GM23338 (cell line): ENCODE measurements around the gene OTULINL. TPM values are rescaled to one million over a fixed set of nuclear protein-coding genes. Genes with fewer than 3 reads are reported as not detected.
A peak's percentile ranks its signal among the peaks of the same experiment; 100 is the strongest.

Experiments used
- ATAC-seq: fragments of 200-7000 bp; cut with Tn5 transposase; 3 replicates; pipeline ENCODE4 v1.9.1; 2020
- DNase-seq: peaks from one replicate; pipeline ENCODE4 v3.0.0-alpha.2; 2015; ENCODE audit warnings: low spot score
- H2AFZ ChIP-seq: fragments of 200-600 bp; sonication (generic); 2 replicates; pipeline ENCODE4 v1.8.0; 2016; ENCODE audit warnings: antibody characterized with exemption, mild to moderate bottlenecking, moderate library complexity
- H3F3A ChIP-seq: fragments of 200-600 bp; sonication (generic); replicated peaks from 2 replicates; pipeline ENCODE4 v1.8.0; 2017; ENCODE audit warnings: antibody characterized with exemption, mixed run types, low read depth
- H3K27ac ChIP-seq: fragments of 200-600 bp; sonication (generic); 2 replicates; pipeline ENCODE4 v1.6.1; 2016; ENCODE audit warnings: low read depth
- H3K27me3 ChIP-seq: fragments of 200-600 bp; sonication (generic); 2 replicates; pipeline ENCODE4 v1.8.0; 2016; ENCODE audit warnings: mild to moderate bottlenecking, mixed run types, moderate library complexity; ENCODE audit not compliant: insufficient read depth
- H3K36me3 ChIP-seq: fragments of 200-600 bp; sonication (generic); 2 replicates; pipeline ENCODE4 v1.8.0; 2016; ENCODE audit warnings: mild to moderate bottlenecking; ENCODE audit not compliant: insufficient read depth
- H3K4me1 ChIP-seq: fragments of 200-600 bp; sonication (generic); 2 replicates; pipeline ENCODE4 v1.8.0; 2016; ENCODE audit warnings: mild to moderate bottlenecking, moderate library complexity; ENCODE audit not compliant: insufficient read depth
- H3K4me2 ChIP-seq: fragments of 200-600 bp; sonication (generic); 2 replicates; pipeline ENCODE4 v1.7.1; 2017; ENCODE audit warnings: mixed run types
- H3K4me3 ChIP-seq: fragments of 200-600 bp; sonication (generic); 2 replicates; pipeline ENCODE4 v1.6.1; 2016; ENCODE audit warnings: mixed run types
- H3K79me2 ChIP-seq: fragments of 200-600 bp; sonication (generic); replicated peaks from 2 replicates; pipeline ENCODE4 v1.8.0; 2017; ENCODE audit warnings: mild to moderate bottlenecking; ENCODE audit not compliant: insufficient read depth
- H3K9me2 ChIP-seq: fragments of 200-600 bp; sonication (generic); 2 replicates; pipeline ENCODE4 v1.8.0; 2017; ENCODE audit not compliant: insufficient read depth
- H4K20me1 ChIP-seq: fragments of 200-600 bp; sonication (generic); replicated peaks from 2 replicates; pipeline ENCODE4 v1.8.0; 2017; ENCODE audit warnings: mild to moderate bottlenecking; ENCODE audit not compliant: insufficient read depth
- H3K27ac Mint-ChIP-seq: 2 replicates; pipeline ENCODE4 v1.8.0; 2020; ENCODE audit warnings: inconsistent platforms, mild to moderate bottlenecking, moderate library complexity, mixed read lengths
- H3K27me3 Mint-ChIP-seq: 3 replicates; pipeline ENCODE4 v1.8.0; 2022; ENCODE audit warnings: low read depth, mild to moderate bottlenecking, moderate library complexity, mixed read lengths, inconsistent platforms; ENCODE audit not compliant: insufficient read depth, poor library complexity
- H3K36me3 Mint-ChIP-seq: 3 replicates; pipeline ENCODE4 v1.8.0; 2021; ENCODE audit warnings: low read depth, mild to moderate bottlenecking, inconsistent platforms, moderate library complexity, mixed read lengths
- H3K4me1 Mint-ChIP-seq: 3 replicates; pipeline ENCODE4 v1.8.0; 2020; ENCODE audit warnings: mild to moderate bottlenecking, inconsistent platforms, mixed read lengths
- H3K4me3 Mint-ChIP-seq: 3 replicates; pipeline ENCODE4 v1.8.0; 2021; ENCODE audit warnings: moderate library complexity, mild to moderate bottlenecking, inconsistent platforms, mixed read lengths
- H3K9me3 Mint-ChIP-seq: 3 replicates; pipeline ENCODE4 v1.8.0; 2020; ENCODE audit warnings: moderate library complexity, mild to moderate bottlenecking, inconsistent platforms, mixed read lengths
- CREB1 ChIP-seq: fragments of 250-450 bp; sonication (Bioruptor Pico); IDR thresholded peaks from 2 replicates; pipeline ENCODE4 v1.5.0; 2020; ENCODE audit warnings: low read depth, mild to moderate bottlenecking, moderate library complexity
- CTCF ChIP-seq, 2 experiments: fragments of 200-600 bp in 1 of 2; sonication (generic) in 1 of 2; conservative IDR thresholded peaks; 2 replicates each; pipeline versions ENCODE4 v1.5.1 to v1.6.1; 2016 to 2017; ENCODE audit warnings: antibody characterized with exemption in 2 of 2, low read depth in 2 of 2, mild to moderate bottlenecking in 2 of 2, moderate library complexity in 1 of 2
- EZH2 ChIP-seq: fragments of 200-600 bp; sonication (generic); IDR thresholded peaks from one replicate; pipeline ENCODE4 v1.8.0; 2017; ENCODE audit warnings: antibody characterized with exemption, mild to moderate bottlenecking, low read depth; ENCODE audit not compliant: unreplicated experiment
- POLR2AphosphoS5 ChIP-seq: IDR thresholded peaks from 2 replicates; pipeline ENCODE4 v1.6.1; 2016; ENCODE audit warnings: antibody characterized with exemption, low read depth
- REST ChIP-seq: IDR thresholded peaks from one replicate; pipeline ENCODE4 v1.6.1; 2018; ENCODE audit warnings: antibody characterized with exemption; ENCODE audit not compliant: unreplicated experiment
- ZNF331 ChIP-seq: fragments of 250-450 bp; sonication (Bioruptor Pico); IDR thresholded peaks from 2 replicates; pipeline ENCODE4 v1.5.0; 2020; ENCODE audit warnings: low read depth, mild to moderate bottlenecking, moderate library complexity
- ZNF462 ChIP-seq: fragments of 250-450 bp; sonication (Bioruptor Pico); IDR thresholded peaks from 2 replicates; pipeline ENCODE4 v1.5.0; 2020; ENCODE audit warnings: mild to moderate bottlenecking, moderate library complexity
- polyA plus RNA-seq: library from polyadenylated mRNA; unstranded; fragments of >200 nt; fragmentation: Nextera tagmentation; extraction: Ambion mirVana; gene quantifications from 2 replicates; pipeline ENCODE4 v1.2.1, GENCODE V29; 2016
- total RNA-seq: library from RNA; depleted of rRNA; stranded (reverse); fragments of >200 nt; shearing (Covaris generic); gene quantifications from 2 replicates; pipeline ENCODE4 v1.2.3, GENCODE V29; 2014

OTULINL gene
- total and polyA plus RNA-seq, 2 experiments from 2014 or later, result 6.3 to 7.6 TPM

GRCh38 chr5:14572836-14573235, 8.8 kb upstream of the OTULINL start (continued):
- TF ChIP-seq ZNF462 (CRISPR knock-in tag) (no peak), CTCF (conservative IDR thresholded peaks at IDR 0.05; ENCODE audit: low read depth in 2 of 2) (no peak)

GRCh38 chr5:14574096-14574495, 7.5 kb upstream of the OTULINL start:
- Mint-ChIP-seq H3K4me3 (no peak overlapping the region), H3K27ac (no peak overlapping the region), H3K27me3 (no peaks in the 10 kb centered on the region), H3K9me3 (peaks cover 2% of the 10 kb centered on the region; the same call in 1 of the 3 replicates), H3K4me1 (0 out of 3 replicates have a peak, but pooled peaks cover 2% of the 10 kb centered on the region), H3K36me3 (no peaks in the 10 kb centered on the region)
- H3F3A ChIP-seq, result no peaks in the 10 kb centered on the region
- H3K27me3 ChIP-seq, result peaks cover 1% of the 10 kb centered on the region; the same call in 1 of the 2 replicates
- H4K20me1 ChIP-seq, result no peaks in the 10 kb centered on the region
- H3K4me2 ChIP-seq, result no peak overlapping the region
- H3K79me2 ChIP-seq, result no peaks in the 10 kb centered on the region
- no peak overlapping the region for H3K27ac ChIP-seq
- no peaks in the 10 kb centered on the region for H3K36me3 ChIP-seq
- ATAC-seq, result no peak
- DNase-seq, result no peak
- peak overlapping the region; percentile 3; the same call in 1 of the 2 replicates for H2AFZ ChIP-seq
- no peak overlapping the region for H3K4me3 ChIP-seq
- peaks cover 9% of the 10 kb centered on the region; the same call in 1 of the 2 replicates for H3K9me2 ChIP-seq
- H3K4me1 ChIP-seq, result 0 out of 2 replicates have a peak, but pooled peaks cover 3% of the 10 kb centered on the region
- TF ChIP-seq EZH2 (no peak), REST (no peak), CREB1 (CRISPR knock-in tag) (no peak), POLR2AphosphoS5 (no peak), ZNF331 (no peak)
